ENCODE results near the gene FBLN2. TPM values are rescaled to one million over a fixed set of nuclear protein-coding genes. Genes with fewer than 3 reads are reported as not detected.
A peak's percentile ranks its signal among the peaks of the same experiment; 100 is the strongest.

The FBLN2 gene
- polyA plus RNA-seq, 1 of the 3 experiments (the other 2 are of a cell fraction) = 5.2 TPM

- Histone ChIP-seq H3K9me3 (no peaks in the 10 kb centered on the region), H4K20me1 (ENCODE audit: insufficient read depth) (no peaks in the 10 kb centered on the region), H3K27ac (ENCODE audit: low read depth in 2 of 2, low read length in 1 of 2) (no peak overlapping the region), H3K27me3 (ENCODE audit: insufficient read depth) (no peaks in the 10 kb centered on the region), H3F3A (replicated peaks; ENCODE audit: insufficient read depth) (no peaks in the 10 kb centered on the region), H3K9me2 (no peaks in the 10 kb centered on the region), H3K9ac (no peak overlapping the region), H3K79me2 (ENCODE audit: insufficient read depth) (no peaks in the 10 kb centered on the region), H3K4me3 (ENCODE audit: low read depth in 2 of 2, low read length in 1 of 2) (no peak overlapping the region), H3K4me1 (ENCODE audit: control insufficient read depth in 1 of 2, insufficient read depth in 2 of 2, low read depth in 1 of 2, low read length in 1 of 2) (peaks cover 0 to 12% of the 10 kb centered on the region in 2 experiments; a peak in 1 of 4 replicates), H2AFZ (ENCODE audit: low read depth) (no peak overlapping the region), H3K4me2 (no peak overlapping the region), H3K36me3 (replicated peaks in 1 of 2; ENCODE audit: control insufficient read depth in 1 of 2, insufficient read depth in 2 of 2, low read length in 1 of 2) (no peaks in the 10 kb centered on the region)
- POLR2A ChIA-PET = no interaction called here
- 46% methylated on average over 7 of the region's 12 CpGs for WGBS (ENCODE audit: low lambda C conversion rate)
- no peak for TF ChIP-seq FOSL2 (IDR thresholded peaks at IDR 0.05; ENCODE audit: borderline replicate concordance, low read depth)
- no peak for TF ChIP-seq RFX5 (IDR thresholded peaks at IDR 0.05; ENCODE audit: low read length)
- no peak for TF ChIP-seq SIN3A (IDR thresholded peaks at IDR 0.05; ENCODE audit: borderline replicate concordance, low read depth, low read length)
- TF ChIP-seq EZH2phosphoT487 (IDR thresholded peaks at IDR 0.05; ENCODE audit: borderline replicate concordance, low read depth) = no peak
- TF ChIP-seq CHD2 (IDR thresholded peaks at IDR 0.05; ENCODE audit: low read length, partially characterized antibody) = no peak
- TF ChIP-seq NFIC (IDR thresholded peaks at IDR 0.05; ENCODE audit: borderline replicate concordance) = no peak
- no peak for TF ChIP-seq JUND (IDR thresholded peaks at IDR 0.05)
- TF ChIP-seq GABPA (IDR thresholded peaks at IDR 0.05; ENCODE audit: low read depth) = no peak
- no peak for TF ChIP-seq MEF2A (IDR thresholded peaks at IDR 0.05; ENCODE audit: borderline replicate concordance, low read depth)
- no peak for TF ChIP-seq ZBTB33 (IDR thresholded peaks at IDR 0.05; ENCODE audit: borderline replicate concordance, low read depth)
- no peak for TF ChIP-seq GATA2 (CRISPR knock-in tag; IDR thresholded peaks at IDR 0.05)
- TF ChIP-seq RCOR1 (IDR thresholded peaks at IDR 0.05; ENCODE audit: low read length) = no peak
- TF ChIP-seq TCF12 (IDR thresholded peaks at IDR 0.05) = no peak
- no peak for TF ChIP-seq TEAD4 (IDR thresholded peaks at IDR 0.05; ENCODE audit: borderline replicate concordance, insufficient read depth)
- no peak for TF ChIP-seq ELF1 (IDR thresholded peaks at IDR 0.05)
- no peak for DNase-seq
- CTCF ChIA-PET = interaction anchor here (0.9 to 4.8 kb wide), 6 partner anchors 19 to 125 kb away, joined by 3 to 31 read pairs (median 4); no protein-coding TSS in a partner anchor
These were observed 71.9 kb downstream of the FBLN2 start for GRCh38 chr3:13620776-13621365.

GRCh38 chr3:13621381-13622221 is 72.7 kb downstream of the FBLN2 start:
- no peaks in the 10 kb centered on the region for H4K20me1 ChIP-seq (ENCODE audit: insufficient read depth)
- ChIA-PET POLR2A (no interaction called here), CTCF (interaction anchor here (0.9 to 4.8 kb wide), 11 partner anchors 9 to 126 kb away, joined by 3 to 31 read pairs (median 4); no protein-coding TSS in a partner anchor)
- WGBS (ENCODE audit: low lambda C conversion rate) = 71% methylated on average over 29 of the region's 31 CpGs
- H2AFZ ChIP-seq (ENCODE audit: low read depth) = no peak overlapping the region
- no peaks in the 10 kb centered on the region for H3K9me2 ChIP-seq
- H3K79me2 ChIP-seq (ENCODE audit: insufficient read depth) = no peaks in the 10 kb centered on the region
- TF ChIP-seq MAX (IDR thresholded peaks at IDR 0.05; ENCODE audit: low read depth) (no peak), RAD21 (IDR thresholded peaks at IDR 0.05; ENCODE audit: low read length) (peak; percentile 41)
- H3F3A ChIP-seq (replicated peaks; ENCODE audit: insufficient read depth) = no peaks in the 10 kb centered on the region
- no peak for DNase-seq
- H3K27me3 ChIP-seq (ENCODE audit: insufficient read depth) = no peaks in the 10 kb centered on the region
- no peak overlapping the region for H3K27ac ChIP-seq (ENCODE audit: low read depth in 2 of 2, low read length in 1 of 2)
- no peaks in the 10 kb centered on the region for H3K9me3 ChIP-seq
- no peak overlapping the region for H3K9ac ChIP-seq
- no peaks in the 10 kb centered on the region for H3K36me3 ChIP-seq (replicated peaks in 1 of 2; ENCODE audit: control insufficient read depth in 1 of 2, insufficient read depth in 2 of 2, low read length in 1 of 2)
- H3K4me3 ChIP-seq (ENCODE audit: low read depth in 2 of 2, low read length in 1 of 2) = no peak overlapping the region
- no peak overlapping the region for H3K4me2 ChIP-seq
- H3K4me1 ChIP-seq (ENCODE audit: control insufficient read depth in 1 of 2, insufficient read depth in 2 of 2, low read depth in 1 of 2, low read length in 1 of 2) = peaks cover 0 to 12% of the 10 kb centered on the region in 2 experiments; a peak in 1 of 4 replicates

Measured in SK-N-SH (cell line).